ENCODE results near the gene TNS3. TPM values are rescaled to one million over a fixed set of nuclear protein-coding genes. Genes with fewer than 3 reads are reported as not detected.

Gene TNS3
- total and polyA plus RNA-seq, 2 donors (not counting 3 experiments of a cell fraction or from before 2014, with no cell fraction given) = 10.4 to 45.1 TPM

- FAIRE-seq (no peak), DNase-seq (ENCODE audit: low read depth, low spot score) (no peak)
- Histone ChIP-seq H3K9me3 (replicated peaks; ENCODE audit: control insufficient read depth, insufficient read depth, low read length) (no peaks in the 10 kb centered on the region), H3K27ac (ENCODE audit: insufficient read depth, low read depth, low read length) (no peak overlapping the region), H2AFZ (ENCODE audit: low read depth, low read length) (no peak overlapping the region), H3K4me1 (ENCODE audit: control insufficient read depth, extremely low read depth, insufficient read depth, low read length) (peaks cover 19% of the 10 kb centered on the region), H3K4me2 (ENCODE audit: insufficient read depth, low read length) (no peak overlapping the region), H3K9me1 (replicated peaks; ENCODE audit: control insufficient read depth, extremely low read depth, insufficient read depth, low read length) (no peaks in the 10 kb centered on the region), H3K36me3 (ENCODE audit: control insufficient read depth in 2 of 2, extremely low read depth in 1 of 2, insufficient read depth in 2 of 2, low read length in 2 of 2) (no peaks in the 10 kb centered on the region), H3K4me3 (replicated peaks in 1 of 3; ENCODE audit: insufficient read depth in 1 of 3, low read depth in 1 of 3, low read length in 3 of 3) (no peak overlapping the region), H3K79me2 (ENCODE audit: control insufficient read depth, insufficient read depth, low read length) (no peaks in the 10 kb centered on the region), H3K9ac (replicated peaks; ENCODE audit: extremely low read depth, insufficient read depth, low read length) (no peak overlapping the region), H3K27me3 (ENCODE audit: control insufficient read depth in 2 of 2, insufficient read depth in 2 of 2, low read length in 2 of 2) (no peaks in the 10 kb centered on the region), H4K20me1 (replicated peaks; ENCODE audit: control insufficient read depth, extremely low read depth, insufficient read depth, low read length) (no peaks in the 10 kb centered on the region)
- POLR2A ChIA-PET = no interaction called here
- intact Hi-C loops (cut with micrococcal nuclease) (no loop called here), dilution Hi-C loops (cut with MboI; ENCODE audit: extremely low pct_ligation_motif_present, low sequenced_read_pairs) (no loop called here)
- CTCF ChIA-PET = no interaction called here
- TF ChIP-seq MAX (IDR thresholded peaks at IDR 0.05; ENCODE audit: insufficient read depth, insufficient read length) (no peak), CTCF (IDR thresholded peaks at IDR 0.05; ENCODE audit: extremely low read depth in 1 of 2, insufficient read depth in 1 of 2, low read depth in 1 of 2, low read length in 2 of 2) (no peak), GATA2 (IDR thresholded peaks at IDR 0.05; ENCODE audit: insufficient read depth, insufficient read length, low read depth, low read length) (no peak), POLR2AphosphoS5 (IDR thresholded peaks at IDR 0.05; ENCODE audit: insufficient read depth, low read depth, low read length) (no peak), JUN (IDR thresholded peaks at IDR 0.05; ENCODE audit: borderline replicate concordance, insufficient read depth, insufficient read length, low read depth) (no peak), POLR2A (IDR thresholded peaks at IDR 0.05; ENCODE audit: low read depth, low read length) (no peak), EZH2 (IDR thresholded peaks at IDR 0.05; ENCODE audit: borderline replicate concordance, low read depth, low read length, severe bottlenecking) (no peak), MYC (IDR thresholded peaks at IDR 0.05; ENCODE audit: low read depth, low read length) (no peak), FOS (IDR thresholded peaks at IDR 0.05; ENCODE audit: borderline replicate concordance, insufficient read depth, low read length) (no peak)
- no TSS peak for BruUV-seq (replicated peaks)
Measured at GRCh38 chr7:47332681-47333553, 249.0 kb downstream of the TNS3 start.

All from endothelial cell of umbilical vein (primary cell).